ENCODE results near the gene ECHS1. TPM values are rescaled to one million over a fixed set of nuclear protein-coding genes. Genes with fewer than 3 reads are reported as not detected.

Gene ECHS1
- total and polyA plus RNA-seq, 9 of the 15 experiments (the other 6 are each of a cell fraction or from before 2014, with no cell fraction given), result 16.6 to 100 (median 68.1) TPM

DNA sequence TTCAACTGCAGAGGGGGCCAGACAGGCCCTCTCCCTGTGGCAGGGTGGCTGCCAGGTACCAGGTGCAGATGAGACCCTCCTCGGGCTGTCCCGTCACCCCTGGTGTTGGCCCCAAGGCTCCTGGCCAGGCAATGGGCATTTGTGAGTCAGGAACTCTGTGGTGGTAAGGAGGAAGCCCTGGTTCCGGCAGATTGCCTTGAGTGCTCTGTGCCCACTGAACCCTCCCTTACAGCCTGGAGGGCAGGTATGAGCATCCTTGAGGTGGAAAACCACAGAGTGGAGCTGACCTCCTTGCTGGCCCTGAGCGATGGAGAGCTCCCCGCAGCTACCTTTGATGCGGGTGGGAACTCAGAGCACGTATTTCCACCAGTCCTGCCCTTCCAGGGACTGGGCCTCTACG, 7.9 kb upstream of the ECHS1 start:
- Histone ChIP-seq H3K9me3 (replicated peaks; ENCODE audit: control insufficient read depth, insufficient read depth, low read depth, low read length) (no peaks in the 10 kb centered on the region), H4K20me1 (replicated peaks; ENCODE audit: control insufficient read depth, insufficient read depth, low read length) (no peaks in the 10 kb centered on the region), H3K27me3 (ENCODE audit: control insufficient read depth in 2 of 2, insufficient read depth in 2 of 2, low read length in 2 of 2) (no peaks in the 10 kb centered on the region), H3K4me1 (replicated peaks in 1 of 2; ENCODE audit: control insufficient read depth in 2 of 2, insufficient read depth in 2 of 2, low read length in 2 of 2) (peaks cover 0 to 37% of the 10 kb centered on the region in 2 experiments; a peak in 3 of 5 replicates), H3K79me2 (ENCODE audit: control insufficient read depth, insufficient read depth, low read length) (no peaks in the 10 kb centered on the region; the same call in 2 of the 3 replicates), H3K9ac (ENCODE audit: insufficient read depth in 1 of 2, low read depth in 2 of 2, low read length in 2 of 2) (no peak overlapping the region; a peak in 1 of 4 replicates), H3K4me2 (ENCODE audit: insufficient read depth, low read length) (no peak overlapping the region), H3K4me3 (no peak overlapping the region), H2AFZ (ENCODE audit: low read depth, low read length) (no peak overlapping the region), H3K27ac (ENCODE audit: extremely low read depth, low read depth, low read length) (no peak overlapping the region), H3K9me1 (ENCODE audit: control insufficient read depth, insufficient read depth, low read length) (no peaks in the 10 kb centered on the region), H3K36me3 (ENCODE audit: control insufficient read depth, insufficient read depth, low read length) (no peaks in the 10 kb centered on the region)
- ChIA-PET CTCF (ENCODE audit: low intra/inter-chr PET ratio) (no interaction called here), POLR2A (no interaction called here)
- in situ Hi-C loops (cut with MboI), result no loop called here
- intact Hi-C loops (cut with micrococcal nuclease), result no loop called here
- 93% methylated on average over 7 of the region's 8 CpGs for WGBS (ENCODE audit: insufficient coverage, low coverage, missing lambda C conversion rate)
- DNase-seq (ENCODE audit: extremely low read depth in 1 of 4, low spot score in 3 of 4) (no peak), FAIRE-seq (no peak), ATAC-seq (no peak)
- BruUV-seq (replicated peaks), result TSS peak; percentile 40
- TF ChIP-seq, protein P1, sequence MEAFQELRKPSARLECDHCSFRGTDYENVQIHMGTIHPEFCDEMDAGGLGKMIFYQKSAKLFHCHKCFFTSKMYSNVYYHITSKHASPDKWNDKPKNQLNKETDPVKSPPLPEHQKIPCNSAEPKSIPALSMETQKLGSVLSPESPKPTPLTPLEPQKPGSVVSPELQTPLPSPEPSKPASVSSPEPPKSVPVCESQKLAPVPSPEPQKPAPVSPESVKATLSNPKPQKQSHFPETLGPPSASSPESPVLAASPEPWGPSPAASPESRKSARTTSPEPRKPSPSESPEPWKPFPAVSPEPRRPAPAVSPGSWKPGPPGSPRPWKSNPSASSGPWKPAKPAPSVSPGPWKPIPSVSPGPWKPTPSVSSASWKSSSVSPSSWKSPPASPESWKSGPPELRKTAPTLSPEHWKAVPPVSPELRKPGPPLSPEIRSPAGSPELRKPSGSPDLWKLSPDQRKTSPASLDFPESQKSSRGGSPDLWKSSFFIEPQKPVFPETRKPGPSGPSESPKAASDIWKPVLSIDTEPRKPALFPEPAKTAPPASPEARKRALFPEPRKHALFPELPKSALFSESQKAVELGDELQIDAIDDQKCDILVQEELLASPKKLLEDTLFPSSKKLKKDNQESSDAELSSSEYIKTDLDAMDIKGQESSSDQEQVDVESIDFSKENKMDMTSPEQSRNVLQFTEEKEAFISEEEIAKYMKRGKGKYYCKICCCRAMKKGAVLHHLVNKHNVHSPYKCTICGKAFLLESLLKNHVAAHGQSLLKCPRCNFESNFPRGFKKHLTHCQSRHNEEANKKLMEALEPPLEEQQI (IDR thresholded peaks at IDR 0.05), result no peak
- TF ChIP-seq RBM25 (IDR thresholded peaks at IDR 0.05; ENCODE audit: low read depth, low read length, severe bottlenecking), result no peak
- no peak for TF ChIP-seq SRSF9 (IDR thresholded peaks at IDR 0.05; ENCODE audit: borderline replicate concordance, low read depth, low read length)
- no peak for TF ChIP-seq MEIS2 (IDR thresholded peaks at IDR 0.05; ENCODE audit: partially characterized antibody)
- no peak for TF ChIP-seq POLR2B (IDR thresholded peaks at IDR 0.05; ENCODE audit: low read depth, partially characterized antibody)
- no peak for TF ChIP-seq KAT7 (CRISPR knock-in tag; IDR thresholded peaks at IDR 0.05; ENCODE audit: borderline replicate concordance)
- no peak for TF ChIP-seq PRMT5 (CRISPR knock-in tag; IDR thresholded peaks at IDR 0.05)
- no peak for TF ChIP-seq MIER1 (IDR thresholded peaks at IDR 0.05; ENCODE audit: low read depth)
- no peak for TF ChIP-seq OTX1 (CRISPR knock-in tag; IDR thresholded peaks at IDR 0.05)
- TF ChIP-seq DACH1 (IDR thresholded peaks at IDR 0.05; ENCODE audit: partially characterized antibody), result no peak
- TF ChIP-seq, protein P2, sequence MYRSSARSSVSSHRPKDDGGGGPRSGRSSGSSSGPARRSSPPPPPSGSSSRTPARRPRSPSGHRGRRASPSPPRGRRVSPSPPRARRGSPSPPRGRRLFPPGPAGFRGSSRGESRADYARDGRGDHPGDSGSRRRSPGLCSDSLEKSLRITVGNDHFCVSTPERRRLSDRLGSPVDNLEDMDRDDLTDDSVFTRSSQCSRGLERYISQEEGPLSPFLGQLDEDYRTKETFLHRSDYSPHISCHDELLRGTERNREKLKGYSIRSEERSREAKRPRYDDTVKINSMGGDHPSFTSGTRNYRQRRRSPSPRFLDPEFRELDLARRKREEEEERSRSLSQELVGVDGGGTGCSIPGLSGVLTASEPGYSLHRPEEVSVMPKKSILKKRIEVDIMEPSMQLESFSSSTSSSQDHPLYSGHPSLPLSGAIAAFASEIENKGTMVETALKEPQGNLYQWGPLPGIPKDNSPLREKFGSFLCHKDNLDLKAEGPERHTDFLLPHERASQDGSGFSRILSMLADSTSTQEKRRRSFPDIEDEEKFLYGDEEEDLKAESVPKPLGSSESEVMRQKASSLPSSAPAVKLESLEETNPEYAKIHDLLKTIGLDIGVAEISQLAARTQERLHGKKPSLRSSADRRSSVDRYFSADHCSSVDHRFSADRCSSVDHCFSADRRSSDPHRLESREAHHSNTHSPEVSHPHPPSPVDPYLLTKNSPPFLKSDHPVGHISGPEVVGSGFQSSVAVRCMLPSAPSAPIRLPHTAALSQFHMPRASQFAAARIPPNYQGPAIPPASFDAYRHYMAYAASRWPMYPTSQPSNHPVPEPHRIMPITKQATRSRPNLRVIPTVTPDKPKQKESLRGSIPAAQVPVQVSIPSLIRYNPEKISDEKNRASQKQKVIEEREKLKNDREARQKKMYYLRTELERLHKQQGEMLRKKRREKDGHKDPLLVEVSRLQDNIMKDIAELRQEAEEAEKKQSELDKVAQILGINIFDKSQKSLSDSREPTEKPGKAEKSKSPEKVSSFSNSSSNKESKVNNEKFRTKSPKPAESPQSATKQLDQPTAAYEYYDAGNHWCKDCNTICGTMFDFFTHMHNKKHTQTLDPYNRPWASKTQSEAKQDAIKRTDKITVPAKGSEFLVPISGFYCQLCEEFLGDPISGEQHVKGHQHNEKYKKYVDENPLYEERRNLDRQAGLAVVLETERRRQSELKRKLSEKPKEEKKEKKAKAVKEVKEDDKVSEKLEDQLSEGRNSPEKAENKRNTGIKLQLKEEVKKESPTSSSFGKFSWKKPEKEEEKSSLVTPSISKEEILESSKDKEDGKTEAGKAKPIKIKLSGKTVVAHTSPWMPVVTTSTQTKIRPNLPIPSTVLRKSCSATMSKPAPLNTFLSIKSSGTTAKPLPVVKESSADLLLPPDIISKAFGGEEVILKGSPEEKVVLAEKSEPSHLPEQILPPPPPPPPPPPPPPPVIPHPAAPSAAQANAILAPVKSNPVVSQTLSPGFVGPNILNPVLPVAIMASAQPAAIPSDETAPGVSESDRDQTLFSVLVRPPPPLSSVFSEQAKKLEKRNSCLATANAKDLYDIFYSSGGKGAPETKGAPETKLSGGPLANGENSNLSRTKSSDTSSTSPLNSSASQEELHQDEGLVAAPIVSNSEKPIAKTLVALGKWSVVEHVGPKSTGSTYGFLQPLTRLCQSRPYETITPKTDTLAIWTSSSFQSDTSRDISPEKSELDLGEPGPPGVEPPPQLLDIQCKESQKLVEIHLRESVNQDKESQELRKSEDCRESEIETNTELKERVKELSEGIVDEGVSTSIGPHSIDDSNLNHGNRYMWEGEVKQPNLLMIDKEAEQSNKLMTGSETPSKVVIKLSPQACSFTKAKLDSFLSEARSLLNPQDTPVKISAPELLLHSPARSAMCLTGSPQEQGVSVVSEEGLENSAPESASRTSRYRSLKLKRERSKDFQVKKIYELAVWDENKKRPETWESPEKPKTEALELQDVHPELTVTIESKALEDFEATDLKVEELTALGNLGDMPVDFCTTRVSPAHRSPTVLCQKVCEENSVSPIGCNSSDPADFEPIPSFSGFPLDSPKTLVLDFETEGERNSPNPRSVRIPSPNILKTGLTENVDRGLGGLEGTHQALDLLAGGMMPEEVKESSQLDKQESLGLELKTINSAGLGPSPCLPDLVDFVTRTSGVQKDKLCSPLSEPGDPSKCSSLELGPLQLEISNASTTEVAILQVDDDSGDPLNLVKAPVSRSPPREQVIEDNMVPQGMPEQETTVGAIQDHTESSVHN (IDR thresholded peaks at IDR 0.05; ENCODE audit: borderline replicate concordance in 1 of 2, low read depth in 1 of 2), result no peak
- TF ChIP-seq NFXL1 (CRISPR knock-in tag; IDR thresholded peaks at IDR 0.05), result no peak
- TF ChIP-seq GABPA (tag; conservative IDR thresholded peaks at IDR 0.05; ENCODE audit: low read depth), result no peak
- TF ChIP-seq ZNF644 (tag; IDR thresholded peaks at IDR 0.05; ENCODE audit: low read depth), result no peak
